SJSA1 (cell line): ENCODE results near the gene PTPRU. TPM values are rescaled to one million over a fixed set of nuclear protein-coding genes. Genes with fewer than 3 reads are reported as not detected.
"Not testable (repeated sequence)": the region's sequence is repeated elsewhere in the genome, so short reads cannot be mapped to it uniquely, and the experiment has no call there.

Experiments used
- DNase-seq, 2 experiments: peaks; one replicate each; pipeline ENCODE4 v3.0.0-alpha.2; 2015 to 2020; ENCODE audit warnings: low spot score in 2 of 2, low read depth in 1 of 2
- H3K27ac ChIP-seq: fragments of 250-450 bp; sonication (Bioruptor Pico); 2 replicates; pipeline ENCODE4 v1.5.1; 2020; ENCODE audit warnings: mild to moderate bottlenecking, moderate library complexity
- H3K27me3 ChIP-seq: fragments of 250-450 bp; sonication (Bioruptor Pico); replicated peaks from 2 replicates; pipeline ENCODE4 v1.5.1; 2020; ENCODE audit warnings: mild to moderate bottlenecking, moderate library complexity
- H3K36me3 ChIP-seq: fragments of 250-450 bp; sonication (Bioruptor Pico); 2 replicates; pipeline ENCODE4 v1.5.1; 2020; ENCODE audit warnings: mild to moderate bottlenecking
- H3K4me1 ChIP-seq: fragments of 250-450 bp; sonication (Bioruptor Pico); replicated peaks from 2 replicates; pipeline ENCODE4 v1.6.1; 2021; ENCODE audit warnings: mild to moderate bottlenecking
- H3K4me3 ChIP-seq: fragments of 250-450 bp; sonication (Bioruptor Pico); 2 replicates; pipeline ENCODE4 v1.5.1; 2020; ENCODE audit warnings: mild to moderate bottlenecking
- H3K9me3 ChIP-seq: fragments of 250-450 bp; sonication (Bioruptor Pico); replicated peaks from 2 replicates; pipeline ENCODE4 v1.5.1; 2020; ENCODE audit warnings: mild to moderate bottlenecking
- total RNA-seq: library from RNA; depleted of rRNA; stranded (reverse); fragments of >200 nt; shearing (Covaris generic); gene quantifications from 2 replicates; pipeline ENCODE4 v1.2.3, GENCODE V29; 2014

Gene PTPRU
- total RNA-seq, 1 experiment from 2014 or later = 16.8 TPM

DNA sequence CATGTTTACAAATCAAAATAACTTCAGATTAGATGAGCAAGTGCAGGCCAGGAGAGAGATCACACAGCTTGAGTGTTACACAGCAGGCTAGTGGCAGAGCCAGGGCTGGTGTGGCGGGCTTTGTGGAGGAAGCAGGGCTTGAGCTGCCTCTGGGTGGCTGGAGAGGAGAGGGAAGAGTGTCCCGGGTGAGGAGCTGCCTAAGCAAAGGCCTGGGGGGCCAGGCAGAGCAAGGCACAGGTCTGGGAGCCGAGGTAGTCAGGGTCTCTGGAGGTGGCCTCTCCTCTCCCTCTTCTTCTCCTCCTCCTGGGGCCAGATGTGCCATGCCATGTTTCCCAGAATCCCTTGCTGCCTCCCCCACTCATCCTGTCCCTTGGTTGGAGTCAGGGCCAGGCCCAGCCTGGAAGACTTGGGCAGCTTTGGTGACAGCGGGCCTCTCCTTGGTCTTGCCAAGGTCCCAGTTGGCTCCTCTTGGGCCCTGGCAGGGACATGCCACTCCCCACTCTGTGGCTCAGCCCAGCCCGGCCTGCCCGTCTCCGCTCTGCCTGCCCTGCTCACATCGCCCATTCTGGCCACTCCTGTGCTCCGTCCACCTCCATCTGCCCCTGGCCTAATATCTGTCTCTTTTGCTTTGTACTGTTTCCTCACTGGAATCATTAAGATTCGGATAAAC, 70.3 kb downstream of the PTPRU start:
- H3K27ac ChIP-seq = no peak overlapping the region
- H3K27me3 ChIP-seq = no peaks in the 10 kb centered on the region
- no peaks in the 10 kb centered on the region for H3K4me1 ChIP-seq
- no peaks in the 10 kb centered on the region for H3K9me3 ChIP-seq
- DNase-seq = no peak
- H3K36me3 ChIP-seq = no peaks in the 10 kb centered on the region
- no peak overlapping the region for H3K4me3 ChIP-seq

DNA sequence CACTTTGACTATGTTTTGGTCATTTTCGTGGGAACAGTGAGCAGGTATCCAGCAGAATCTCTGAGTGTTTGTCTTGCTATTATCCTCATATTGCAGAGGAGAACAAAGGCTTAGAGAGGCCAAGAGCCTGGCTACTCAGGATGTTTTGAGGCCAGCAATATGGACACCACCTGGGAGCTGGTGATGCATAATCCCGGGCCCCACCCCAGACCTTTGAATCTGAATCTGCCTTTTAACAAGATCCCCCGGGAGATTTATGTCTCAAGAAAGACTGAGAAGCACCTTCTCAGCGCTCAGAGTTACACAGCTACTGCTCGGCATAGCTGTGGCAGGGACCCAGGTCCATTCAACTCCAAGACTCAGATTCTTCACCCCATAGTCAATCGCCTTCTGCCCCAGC, 72.8 kb downstream of the PTPRU start:
- H3K27me3 ChIP-seq = no peaks in the 10 kb centered on the region
- DNase-seq = no peak
- H3K4me3 ChIP-seq = no peak overlapping the region
- no peaks in the 10 kb centered on the region for H3K4me1 ChIP-seq
- H3K27ac ChIP-seq = no peak overlapping the region
- no peaks in the 10 kb centered on the region for H3K9me3 ChIP-seq
- no peaks in the 10 kb centered on the region for H3K36me3 ChIP-seq

DNA sequence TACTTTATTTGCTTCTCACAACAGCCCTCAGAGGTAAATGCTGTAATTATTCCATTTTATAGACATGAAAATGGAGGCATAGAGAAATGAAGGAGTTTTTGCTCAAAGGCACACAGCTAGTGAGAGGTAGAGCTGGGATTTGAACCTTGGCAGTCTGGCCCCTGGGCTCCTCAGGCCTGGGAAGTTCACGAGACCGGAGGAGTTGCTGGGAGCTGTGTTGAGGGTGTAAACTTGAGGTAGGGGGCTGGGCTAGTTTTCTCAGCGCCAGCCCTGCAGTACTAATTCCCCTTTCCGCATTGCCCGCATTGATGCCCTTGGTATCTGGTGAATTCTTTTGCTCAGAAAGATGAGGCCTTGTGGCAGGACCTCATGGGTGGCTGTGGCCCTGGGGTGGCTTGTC, 73.3 kb downstream of the PTPRU start:
- DNase-seq = no peak

DNA sequence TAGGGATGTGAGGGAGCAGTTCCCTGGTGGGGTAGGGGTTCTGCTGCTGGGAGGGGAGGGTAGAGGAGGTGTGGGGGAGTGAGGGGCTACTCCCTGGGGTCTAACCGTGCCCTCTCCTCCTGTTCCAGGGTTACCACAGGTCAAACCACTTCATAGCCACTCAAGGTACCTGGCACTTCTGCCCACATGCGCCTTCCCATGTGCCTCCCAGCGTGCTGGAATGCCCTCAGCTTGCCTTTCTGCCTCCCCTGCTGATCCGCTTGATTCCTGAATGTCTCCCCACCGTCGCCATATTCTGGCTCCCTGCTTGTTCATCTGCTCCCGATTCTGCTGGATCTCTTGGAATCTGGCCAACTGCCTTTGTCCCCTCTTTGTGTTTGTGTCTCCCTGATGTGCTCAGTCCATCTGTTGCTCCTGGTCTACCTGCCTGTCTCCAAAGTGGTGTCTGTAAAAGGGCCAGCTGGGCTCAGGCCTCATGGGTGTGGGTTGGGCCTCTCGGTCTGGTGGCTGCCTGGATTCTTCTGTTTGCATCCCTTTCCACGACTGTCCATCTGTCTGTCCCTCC, 74.4 kb downstream of the PTPRU start:
- H3K4me1 ChIP-seq = no peaks in the 10 kb centered on the region
- H3K9me3 ChIP-seq = no peaks in the 10 kb centered on the region
- no peak overlapping the region for H3K27ac ChIP-seq
- H3K4me3 ChIP-seq = no peak overlapping the region
- DNase-seq = no peak
- no peaks in the 10 kb centered on the region for H3K36me3 ChIP-seq
- H3K27me3 ChIP-seq = no peaks in the 10 kb centered on the region

More for the DNA sequence above, 73.3 kb downstream of the PTPRU start:
- Histone ChIP-seq H3K27ac (no peak overlapping the region), H3K27me3 (no peaks in the 10 kb centered on the region), H3K36me3 (no peaks in the 10 kb centered on the region), H3K9me3 (no peaks in the 10 kb centered on the region), H3K4me3 (no peak overlapping the region), H3K4me1 (no peaks in the 10 kb centered on the region)

DNA sequence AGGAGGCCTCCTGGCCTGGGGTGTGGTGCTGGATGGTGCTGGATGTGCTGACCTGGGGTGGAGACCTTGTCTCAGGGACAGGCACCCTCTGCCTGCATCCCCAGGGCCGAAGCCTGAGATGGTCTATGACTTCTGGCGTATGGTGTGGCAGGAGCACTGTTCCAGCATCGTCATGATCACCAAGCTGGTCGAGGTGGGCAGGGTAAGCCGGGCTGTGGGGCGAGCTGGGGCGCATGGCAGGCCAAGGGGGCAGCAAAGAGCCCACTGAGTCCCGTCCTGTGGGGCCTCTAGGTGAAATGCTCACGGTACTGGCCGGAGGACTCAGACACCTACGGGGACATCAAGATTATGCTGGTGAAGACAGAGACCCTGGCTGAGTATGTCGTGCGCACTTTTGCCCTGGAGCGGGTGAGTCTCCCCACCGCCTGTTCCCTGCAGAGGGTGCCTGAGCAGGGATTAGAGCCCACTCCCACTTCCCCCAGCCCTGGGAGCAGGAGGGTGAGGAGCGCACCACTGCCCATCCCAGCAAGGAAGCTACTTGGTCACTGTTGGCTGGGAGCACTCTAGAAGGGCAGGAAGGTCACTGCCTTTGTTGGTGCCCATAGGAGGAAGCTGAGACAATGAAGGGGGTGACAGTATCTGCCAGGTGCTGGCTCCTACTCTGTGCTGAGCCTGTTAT, 75.2 kb downstream of the PTPRU start:
- H3K27me3 ChIP-seq = no peaks in the 10 kb centered on the region
- H3K9me3 ChIP-seq = no peaks in the 10 kb centered on the region
- no peak overlapping the region for H3K27ac ChIP-seq
- no peak overlapping the region for H3K4me3 ChIP-seq
- no peak for DNase-seq
- no peaks in the 10 kb centered on the region for H3K36me3 ChIP-seq
- no peaks in the 10 kb centered on the region for H3K4me1 ChIP-seq

DNA sequence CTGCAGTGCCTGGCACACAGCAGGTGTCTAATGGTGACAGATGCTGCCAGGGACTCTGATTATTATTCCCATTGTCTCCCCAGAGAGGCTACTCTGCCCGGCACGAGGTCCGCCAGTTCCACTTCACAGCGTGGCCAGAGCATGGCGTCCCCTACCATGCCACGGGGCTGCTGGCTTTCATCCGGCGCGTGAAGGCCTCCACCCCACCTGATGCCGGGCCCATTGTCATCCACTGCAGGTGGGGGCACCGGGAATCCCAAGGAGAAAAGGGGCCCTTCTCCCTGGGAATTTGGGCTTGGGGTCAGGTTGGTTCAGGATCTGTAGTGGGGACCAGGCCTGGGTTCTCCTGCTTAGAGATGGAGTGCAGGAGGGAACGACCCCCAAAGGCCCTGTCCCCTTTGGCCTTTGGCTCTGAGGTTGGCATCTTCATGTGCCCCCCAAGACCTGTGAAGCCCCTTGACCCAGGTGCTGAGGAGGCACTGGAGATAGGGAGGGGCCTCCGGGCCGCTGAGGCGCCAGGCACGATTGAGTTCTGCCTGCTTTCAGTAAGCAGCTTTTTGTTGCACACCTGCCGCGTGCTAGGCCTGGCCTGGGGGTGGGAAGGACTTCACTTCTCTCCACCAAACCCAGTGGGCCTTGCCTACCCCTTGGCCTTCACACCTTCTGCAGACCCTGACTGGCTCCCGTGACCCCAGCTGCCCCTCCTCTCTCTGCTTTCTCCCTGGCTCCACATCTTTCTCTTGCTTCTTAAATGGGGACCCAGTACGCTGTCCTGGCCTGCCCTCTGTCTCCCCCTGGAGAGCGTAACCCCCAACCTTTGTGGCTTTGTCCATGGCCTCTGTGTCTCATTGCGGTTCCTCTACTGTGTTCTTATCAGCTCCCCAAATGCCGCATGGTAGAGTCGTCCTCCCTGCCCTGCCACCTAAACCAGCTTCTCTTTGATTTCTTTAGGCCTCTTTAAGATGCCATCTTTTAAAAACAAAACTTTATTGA, 76.4 kb downstream of the PTPRU start:
- H3K36me3 ChIP-seq = no peaks in the 10 kb centered on the region
- H3K27ac ChIP-seq = no peak overlapping the region
- H3K4me3 ChIP-seq = no peak overlapping the region
- no peaks in the 10 kb centered on the region for H3K27me3 ChIP-seq
- no peak for DNase-seq
- H3K9me3 ChIP-seq = no peaks in the 10 kb centered on the region
- H3K4me1 ChIP-seq = no peaks in the 10 kb centered on the region

DNA sequence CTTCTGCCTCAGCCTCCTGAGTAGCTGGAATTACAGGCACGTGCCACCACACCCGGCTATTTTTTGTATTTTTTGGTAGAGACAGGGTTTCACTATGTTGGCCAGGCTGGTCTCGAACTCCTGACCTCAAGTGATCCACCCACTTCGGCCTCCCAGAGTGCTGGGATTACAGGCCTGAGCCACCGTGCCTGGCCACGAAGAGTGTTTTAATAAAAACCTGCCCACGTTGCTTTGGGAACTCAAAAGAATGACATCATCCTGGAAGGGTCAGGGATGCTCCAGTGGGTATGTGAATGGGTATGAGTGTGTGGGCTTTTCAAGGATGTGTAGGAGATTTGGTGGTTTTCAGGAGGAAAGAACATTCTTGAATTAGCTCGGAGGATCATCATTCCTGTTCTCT, 78.4 kb downstream of the PTPRU start:
- H3K4me3 ChIP-seq, DNase-seq, H3K9me3 ChIP-seq, H3K27me3 ChIP-seq, H3K27ac ChIP-seq, H3K4me1 ChIP-seq, H3K36me3 ChIP-seq: not testable (repeated sequence)

DNA sequence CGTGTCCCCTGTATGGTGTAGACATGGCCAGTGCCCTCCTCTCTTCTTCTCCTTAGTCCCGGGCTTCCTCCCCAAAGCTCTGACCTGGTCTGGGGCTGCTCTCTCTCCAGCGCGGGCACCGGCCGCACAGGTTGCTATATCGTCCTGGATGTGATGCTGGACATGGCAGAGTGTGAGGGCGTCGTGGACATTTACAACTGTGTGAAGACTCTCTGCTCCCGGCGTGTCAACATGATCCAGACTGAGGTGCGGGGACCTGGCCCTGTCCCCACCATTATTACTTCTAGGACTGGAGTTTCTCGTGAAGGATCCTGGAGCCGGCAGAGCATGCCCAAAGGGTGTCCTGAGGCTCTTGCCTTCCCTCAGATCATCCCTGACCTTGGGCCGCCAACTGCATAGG, 78.9 kb downstream of the PTPRU start:
- no peak for DNase-seq
- Histone ChIP-seq H3K4me3 (no peak overlapping the region), H3K27me3 (no peaks in the 10 kb centered on the region), H3K9me3 (no peaks in the 10 kb centered on the region), H3K4me1 (no peaks in the 10 kb centered on the region), H3K36me3 (no peaks in the 10 kb centered on the region), H3K27ac (no peak overlapping the region)

DNA sequence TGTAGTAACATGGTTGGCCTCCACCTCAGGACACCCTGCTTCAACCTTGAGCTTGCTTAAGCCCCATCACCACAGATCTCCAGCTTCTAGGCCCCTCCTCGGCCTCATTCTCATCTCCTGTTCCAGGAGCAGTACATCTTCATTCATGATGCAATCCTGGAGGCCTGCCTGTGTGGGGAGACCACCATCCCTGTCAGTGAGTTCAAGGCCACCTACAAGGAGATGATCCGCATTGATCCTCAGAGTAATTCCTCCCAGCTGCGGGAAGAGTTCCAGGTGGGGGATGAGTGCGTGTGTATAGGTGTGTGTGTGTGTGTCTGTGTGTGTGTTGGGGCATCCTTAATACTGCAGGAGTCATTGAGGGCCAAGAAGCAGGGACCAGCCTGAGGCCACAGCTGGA, 79.6 kb downstream of the PTPRU start:
- Histone ChIP-seq H3K4me3 (no peak overlapping the region), H3K27ac (no peak overlapping the region), H3K9me3 (no peaks in the 10 kb centered on the region), H3K36me3 (no peaks in the 10 kb centered on the region), H3K27me3 (no peaks in the 10 kb centered on the region), H3K4me1 (no peaks in the 10 kb centered on the region)
- no peak for DNase-seq

DNA sequence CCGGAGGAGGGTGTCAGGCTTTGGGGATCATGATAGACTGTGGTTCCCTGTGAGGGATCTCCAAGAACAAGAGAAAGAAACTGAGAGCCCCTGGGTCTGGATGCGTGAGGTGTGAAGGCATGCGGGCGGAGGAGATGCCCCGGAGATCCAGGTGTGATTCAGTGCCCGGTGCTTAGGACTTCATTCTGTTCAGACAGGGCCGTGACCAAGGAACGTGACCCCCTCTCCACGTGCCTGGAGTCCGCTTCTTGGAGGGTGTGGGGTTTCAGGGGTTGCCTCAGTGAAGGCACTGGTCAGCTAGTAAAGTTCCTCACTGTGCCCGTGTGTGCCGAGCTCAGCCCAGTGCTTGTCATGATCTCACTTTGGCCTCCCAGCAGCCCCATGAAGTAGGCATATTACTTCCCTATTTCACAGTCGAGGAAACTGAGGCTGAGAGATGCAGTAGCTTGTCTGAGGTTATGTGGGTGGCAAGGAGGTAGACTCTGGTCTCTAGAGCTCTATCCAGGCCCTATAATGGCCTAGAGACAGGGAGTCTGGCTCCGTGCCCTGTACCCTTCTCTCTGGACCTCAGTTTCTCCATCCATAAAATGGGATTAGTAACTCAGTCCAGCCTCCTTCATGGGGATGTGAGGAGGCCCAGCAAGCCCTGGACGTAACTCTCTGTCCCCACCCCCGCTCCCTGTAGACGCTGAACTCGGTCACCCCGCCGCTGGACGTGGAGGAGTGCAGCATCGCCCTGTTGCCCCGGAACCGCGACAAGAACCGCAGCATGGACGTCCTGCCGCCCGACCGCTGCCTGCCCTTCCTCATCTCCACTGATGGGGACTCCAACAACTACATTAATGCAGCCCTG, 81.0 kb downstream of the PTPRU start:
- no peak for DNase-seq
- H3K4me1 ChIP-seq = no peaks in the 10 kb centered on the region
- no peaks in the 10 kb centered on the region for H3K27me3 ChIP-seq
- H3K27ac ChIP-seq = no peak overlapping the region
- no peak overlapping the region for H3K4me3 ChIP-seq
- no peaks in the 10 kb centered on the region for H3K9me3 ChIP-seq
- H3K36me3 ChIP-seq = no peaks in the 10 kb centered on the region

DNA sequence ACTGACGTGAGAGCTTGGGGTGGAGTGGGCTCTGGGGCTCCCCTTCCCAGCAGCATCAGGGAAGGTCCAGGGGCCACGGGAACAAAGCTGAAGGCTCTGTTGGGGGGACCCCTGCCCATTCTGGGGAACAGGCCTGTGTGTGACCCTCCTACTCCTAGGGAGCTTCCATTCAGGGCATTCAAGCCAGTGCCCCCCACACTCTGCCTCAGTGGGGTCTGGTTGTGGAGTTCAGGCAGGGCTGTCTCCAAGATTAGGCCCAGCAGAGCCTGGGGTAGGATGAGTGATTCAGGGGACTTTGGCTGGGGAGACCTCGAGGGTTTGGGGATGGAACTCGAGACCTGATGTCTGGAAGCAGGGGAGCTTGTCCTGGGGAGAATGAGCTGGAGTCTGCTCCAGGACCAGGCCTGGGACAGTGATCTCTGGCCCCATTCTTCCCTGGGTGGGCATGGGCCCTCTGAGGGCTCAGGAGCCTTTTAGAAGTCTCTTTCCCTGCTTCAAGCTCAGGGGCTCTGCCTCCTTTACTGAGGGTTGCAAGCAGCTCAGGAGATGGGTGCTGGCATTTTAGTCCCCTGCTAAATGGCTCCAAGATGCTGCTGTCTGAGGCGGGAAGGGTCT, 81.7 kb downstream of the PTPRU start:
- Histone ChIP-seq H3K9me3 (no peaks in the 10 kb centered on the region), H3K4me1 (no peaks in the 10 kb centered on the region), H3K4me3 (no peak overlapping the region), H3K36me3 (no peaks in the 10 kb centered on the region), H3K27me3 (no peaks in the 10 kb centered on the region), H3K27ac (no peak overlapping the region)
- no peak for DNase-seq

DNA sequence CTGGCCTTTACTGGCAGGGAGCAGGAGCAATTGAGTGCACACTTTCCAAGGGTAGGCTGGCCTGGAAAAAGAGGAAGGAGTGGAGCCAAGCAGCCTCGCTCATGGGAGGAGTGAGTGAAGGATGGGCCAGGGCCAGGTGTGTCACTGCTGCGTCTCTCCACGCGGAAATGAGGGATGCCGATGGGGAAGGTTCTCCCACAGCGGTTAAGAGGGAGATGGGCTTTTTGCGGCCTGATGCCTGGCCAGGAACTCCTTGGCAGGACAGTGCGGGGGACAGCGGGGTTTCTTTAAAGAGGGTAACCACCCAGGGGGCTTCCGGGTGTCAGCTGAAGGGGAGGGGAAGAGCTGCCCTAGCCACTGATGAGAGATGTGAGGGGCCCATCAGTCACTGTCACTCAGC, 82.4 kb downstream of the PTPRU start:
- H3K4me1 ChIP-seq = no peaks in the 10 kb centered on the region
- no peak overlapping the region for H3K4me3 ChIP-seq
- H3K36me3 ChIP-seq = no peaks in the 10 kb centered on the region
- no peak overlapping the region for H3K27ac ChIP-seq
- no peak for DNase-seq
- H3K27me3 ChIP-seq = no peaks in the 10 kb centered on the region
- H3K9me3 ChIP-seq = no peaks in the 10 kb centered on the region
